ENCODE measurements around the gene MCCC2. TPM values are rescaled to one million over a fixed set of nuclear protein-coding genes. Genes with fewer than 3 reads are reported as not detected.
A peak's percentile ranks its signal among the peaks of the same experiment; 100 is the strongest.

Gene MCCC2
- total and polyA plus RNA-seq, 2 of the 13 experiments (the other 11 are each of a cell fraction or from before 2014, with no cell fraction given) = 44.8 to 83.6 TPM

DNA sequence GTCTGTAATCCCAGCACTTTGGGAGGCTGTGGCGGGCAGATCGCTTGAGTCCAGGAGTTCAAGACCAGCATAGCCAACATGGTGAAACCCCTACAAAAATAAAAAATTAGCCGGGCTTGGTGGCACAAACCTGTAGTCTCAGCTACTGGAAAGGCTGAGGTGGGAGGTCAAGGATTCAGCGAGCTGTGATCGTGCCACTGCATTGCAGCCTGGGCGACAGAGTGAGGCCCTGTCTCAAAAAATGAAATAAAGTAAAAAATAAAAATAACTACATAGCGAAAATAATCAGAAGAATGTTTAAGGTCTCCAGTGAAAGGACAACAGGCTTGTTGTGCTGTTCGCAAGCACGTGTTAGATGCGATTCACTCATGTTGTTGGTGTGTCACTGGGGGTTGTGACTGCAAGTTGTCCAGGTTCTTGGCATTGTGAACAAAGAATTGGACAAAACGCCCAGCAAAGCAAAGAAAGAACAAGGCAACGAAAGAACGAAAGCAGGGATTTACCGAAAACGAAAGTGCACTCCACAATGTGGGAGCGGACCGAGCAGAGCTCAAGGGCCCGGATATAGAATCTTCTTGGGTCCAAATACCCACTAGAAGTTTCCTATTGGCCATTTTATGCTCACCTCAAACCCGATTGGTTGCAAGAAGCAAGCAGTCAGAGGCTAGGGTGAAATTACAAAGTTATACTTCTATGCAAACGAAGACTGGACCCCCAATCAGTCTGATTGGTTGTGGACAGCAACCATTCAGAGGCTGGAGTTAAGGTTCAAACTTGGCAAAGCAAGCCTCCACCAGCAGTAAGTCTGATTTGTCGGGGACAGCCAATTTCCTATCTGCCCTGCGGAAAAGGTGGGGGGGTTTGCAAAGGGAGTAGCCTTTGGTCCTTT is 844 bp upstream of the MCCC2 start (continued):
- TF ChIP-seq, protein P1, sequence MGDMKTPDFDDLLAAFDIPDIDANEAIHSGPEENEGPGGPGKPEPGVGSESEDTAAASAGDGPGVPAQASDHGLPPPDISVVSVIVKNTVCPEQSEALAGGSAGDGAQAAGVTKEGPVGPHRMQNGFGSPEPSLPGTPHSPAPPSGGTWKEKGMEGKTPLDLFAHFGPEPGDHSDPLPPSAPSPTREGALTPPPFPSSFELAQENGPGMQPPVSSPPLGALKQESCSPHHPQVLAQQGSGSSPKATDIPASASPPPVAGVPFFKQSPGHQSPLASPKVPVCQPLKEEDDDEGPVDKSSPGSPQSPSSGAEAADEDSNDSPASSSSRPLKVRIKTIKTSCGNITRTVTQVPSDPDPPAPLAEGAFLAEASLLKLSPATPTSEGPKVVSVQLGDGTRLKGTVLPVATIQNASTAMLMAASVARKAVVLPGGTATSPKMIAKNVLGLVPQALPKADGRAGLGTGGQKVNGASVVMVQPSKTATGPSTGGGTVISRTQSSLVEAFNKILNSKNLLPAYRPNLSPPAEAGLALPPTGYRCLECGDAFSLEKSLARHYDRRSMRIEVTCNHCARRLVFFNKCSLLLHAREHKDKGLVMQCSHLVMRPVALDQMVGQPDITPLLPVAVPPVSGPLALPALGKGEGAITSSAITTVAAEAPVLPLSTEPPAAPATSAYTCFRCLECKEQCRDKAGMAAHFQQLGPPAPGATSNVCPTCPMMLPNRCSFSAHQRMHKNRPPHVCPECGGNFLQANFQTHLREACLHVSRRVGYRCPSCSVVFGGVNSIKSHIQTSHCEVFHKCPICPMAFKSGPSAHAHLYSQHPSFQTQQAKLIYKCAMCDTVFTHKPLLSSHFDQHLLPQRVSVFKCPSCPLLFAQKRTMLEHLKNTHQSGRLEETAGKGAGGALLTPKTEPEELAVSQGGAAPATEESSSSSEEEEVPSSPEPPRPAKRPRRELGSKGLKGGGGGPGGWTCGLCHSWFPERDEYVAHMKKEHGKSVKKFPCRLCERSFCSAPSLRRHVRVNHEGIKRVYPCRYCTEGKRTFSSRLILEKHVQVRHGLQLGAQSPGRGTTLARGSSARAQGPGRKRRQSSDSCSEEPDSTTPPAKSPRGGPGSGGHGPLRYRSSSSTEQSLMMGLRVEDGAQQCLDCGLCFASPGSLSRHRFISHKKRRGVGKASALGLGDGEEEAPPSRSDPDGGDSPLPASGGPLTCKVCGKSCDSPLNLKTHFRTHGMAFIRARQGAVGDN (CRISPR knock-in tag; IDR thresholded peaks at IDR 0.05) = no peak
- TF ChIP-seq KLF15 (CRISPR knock-in tag; IDR thresholded peaks at IDR 0.05; ENCODE audit: borderline replicate concordance) (no peak), HINFP (CRISPR knock-in tag; IDR thresholded peaks at IDR 0.05; ENCODE audit: low read depth) (peak; percentile 99), ZMYM2 (CRISPR knock-in tag; IDR thresholded peaks at IDR 0.05) (0 out of 2 replicates have a peak, but pooled peaks have one; percentile 71), ZNF766 (CRISPR knock-in tag; IDR thresholded peaks at IDR 0.05; ENCODE audit: borderline replicate concordance) (no peak), BHLHE40 (IDR thresholded peaks at IDR 0.05; ENCODE audit: low read length) (0 out of 2 replicates have a peak, but pooled peaks have one; percentile 22), ZNF878 (CRISPR knock-in tag; IDR thresholded peaks at IDR 0.05) (0 out of 2 replicates have a peak, but pooled peaks have one; percentile 58), ZNF709 (CRISPR knock-in tag; IDR thresholded peaks at IDR 0.05) (peak; percentile 18; the same call in 1 of the 2 replicates), PHF21A (CRISPR knock-in tag; IDR thresholded peaks at IDR 0.05) (peak; percentile 46; the same call in 1 of the 2 replicates), CREB3 (CRISPR knock-in tag; IDR thresholded peaks at IDR 0.05) (no peak), ZNF232 (CRISPR knock-in tag; IDR thresholded peaks at IDR 0.05; ENCODE audit: borderline replicate concordance) (no peak; the same call in 1 of the 2 replicates), ZNF430 (CRISPR knock-in tag; IDR thresholded peaks at IDR 0.05) (peak; percentile 88), ZNF7 (CRISPR knock-in tag; IDR thresholded peaks at IDR 0.05) (no peak), ZNF546 (CRISPR knock-in tag; conservative IDR thresholded peaks at IDR 0.05) (no peak), ZNF597 (CRISPR knock-in tag; IDR thresholded peaks at IDR 0.05) (no peak), ZNF761 (CRISPR knock-in tag; conservative IDR thresholded peaks at IDR 0.05) (peak; percentile 5; the same call in 1 of the 2 replicates), MEF2D (CRISPR knock-in tag; IDR thresholded peaks at IDR 0.05) (peak; percentile 67; the same call in 1 of the 2 replicates), SMAD1 (CRISPR knock-in tag; IDR thresholded peaks at IDR 0.05; ENCODE audit: borderline replicate concordance, low read depth) (peak; percentile 85; the same call in 1 of the 2 replicates), MYPOP (CRISPR knock-in tag; IDR thresholded peaks at IDR 0.05) (0 out of 2 replicates have a peak, but pooled peaks have one; percentile 20)

Measured in HepG2 (cell line).